ELF-1 (cell line): ENCODE results near the gene ZNF844.
"Not testable (repeated sequence)": the region's sequence is repeated elsewhere in the genome, so short reads cannot be mapped to it uniquely, and the experiment has no call there.

Experiments
- DNase-seq: peaks from one replicate; pipeline ENCODE4 v3.0.0-alpha.2; 2016; ENCODE audit warnings: low read depth, low spot score

Gene ZNF844

DNA sequence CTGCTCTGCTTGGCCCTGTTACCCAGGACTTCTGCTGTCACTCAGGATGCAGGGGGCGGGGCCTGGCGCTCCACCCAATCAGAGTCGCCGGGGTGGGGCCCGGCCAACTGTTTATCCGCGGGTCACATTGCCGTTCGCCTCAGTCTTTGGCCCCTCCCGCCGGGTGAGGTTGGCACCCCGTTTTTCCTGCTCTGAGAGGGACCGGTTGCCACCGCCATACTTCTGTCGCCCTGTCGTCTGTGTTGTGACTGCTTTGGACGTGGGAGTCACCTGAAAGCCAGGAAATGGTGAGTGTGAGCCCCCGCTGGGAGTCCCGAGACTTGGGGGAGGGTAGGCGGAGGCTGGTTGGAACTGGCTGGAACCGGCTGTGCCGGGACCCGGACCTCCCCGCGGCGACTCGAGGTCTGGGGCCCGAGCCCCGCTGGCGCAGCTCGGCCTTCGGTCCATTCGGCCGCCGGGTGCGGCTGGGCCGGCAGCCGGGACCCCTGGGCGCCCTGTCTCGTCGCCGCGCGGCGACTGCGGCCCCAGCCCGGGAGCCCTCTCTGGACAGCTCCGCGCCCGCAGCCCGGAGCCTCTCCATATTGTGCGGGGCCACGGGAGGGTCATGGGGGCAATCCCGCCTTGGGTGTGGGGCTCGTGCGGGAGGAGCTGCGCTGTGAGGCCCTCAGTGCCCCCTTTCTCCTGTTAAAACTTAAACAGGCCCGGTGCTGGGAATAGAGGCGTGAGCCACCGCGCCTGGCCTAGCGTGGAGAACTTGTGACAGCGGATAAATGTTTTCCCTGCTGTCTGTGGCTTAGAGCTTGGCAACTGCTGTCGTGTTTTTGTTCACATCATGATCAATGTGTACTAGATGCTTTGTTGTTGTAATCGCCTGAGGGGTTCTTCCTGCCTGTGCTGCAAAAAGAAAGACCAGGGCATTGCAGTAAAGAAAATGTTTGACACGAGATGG is at the start of gene ZNF844:
Gene ZNF844, plus strand, starts transcription at position 142 of the 949 bp plus-strand sequence. Its CDS starts 143 bp downstream, at position 285.
- peak; percentile 86 for DNase-seq

DNA sequence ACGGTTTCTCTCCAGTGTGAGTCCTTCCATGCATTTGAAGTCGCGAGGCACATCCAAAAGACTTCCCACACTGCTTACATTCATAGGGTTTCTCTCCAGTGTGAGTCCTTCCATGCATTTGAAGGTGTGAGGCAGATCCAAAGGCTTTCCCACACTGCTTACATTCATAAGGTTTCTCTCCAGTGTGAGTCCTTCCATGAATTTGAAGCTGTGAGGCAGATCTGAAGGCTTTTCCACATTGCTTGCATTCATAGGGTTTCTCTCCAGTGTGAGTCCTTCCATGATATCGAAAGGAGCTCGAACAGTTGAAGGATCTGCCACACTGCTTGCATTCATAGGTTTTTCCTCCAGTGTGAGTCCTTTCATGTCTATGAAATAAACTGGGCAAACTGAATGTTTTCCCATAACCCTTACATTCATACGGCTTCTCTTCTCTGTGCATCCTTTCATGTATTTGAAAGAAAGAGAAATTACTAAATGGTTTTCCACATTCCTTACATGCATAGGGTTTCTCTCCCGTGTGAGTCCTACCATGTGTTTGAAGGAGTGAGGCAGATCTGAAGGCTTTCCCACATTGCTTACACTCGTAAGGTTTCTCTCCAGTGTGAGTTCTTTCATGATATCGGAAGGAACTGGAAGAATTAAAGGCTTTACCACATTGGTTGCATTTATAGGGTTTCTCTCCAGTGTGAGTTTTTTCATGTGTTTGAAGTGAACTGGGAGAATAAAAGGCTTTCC is 49.3 kb upstream of the ZNF844 start:
- no peak for DNase-seq

DNA sequence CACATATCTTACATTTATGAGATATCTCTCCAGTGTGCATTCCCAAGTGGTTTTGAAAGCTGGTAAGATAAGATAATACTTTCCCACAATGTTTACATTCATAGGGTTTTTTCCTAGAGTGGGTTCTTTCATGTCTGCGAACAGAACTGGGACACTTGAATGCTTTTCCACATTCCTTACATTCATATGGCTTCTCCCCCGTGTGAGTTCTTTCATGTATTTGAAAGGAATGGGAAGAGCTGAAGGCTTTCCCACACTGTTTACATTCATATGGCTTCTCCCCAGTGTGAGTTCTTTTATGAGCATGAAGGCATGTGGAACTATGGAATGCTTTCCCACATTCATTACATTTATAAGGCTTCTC is 48.8 kb upstream of the ZNF844 start:
- no peak for DNase-seq

DNA sequence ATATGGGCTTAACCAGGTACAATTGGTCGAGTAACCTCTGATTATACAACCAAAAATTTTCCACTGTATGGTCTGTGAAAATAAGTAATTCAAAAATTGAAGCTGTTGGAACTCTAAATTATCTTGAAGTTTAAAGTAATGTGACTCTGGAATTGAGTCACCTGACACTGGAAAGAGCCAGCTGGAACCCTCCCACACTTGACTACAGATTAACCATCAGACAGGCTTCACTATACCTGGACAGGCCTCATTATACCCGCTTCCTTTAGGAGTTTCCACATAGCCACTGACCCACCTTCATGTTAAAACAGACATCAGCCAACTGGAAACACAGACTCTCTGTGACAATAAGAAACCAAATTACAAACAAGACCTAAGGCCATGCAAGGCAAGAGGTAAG is 30.3 kb upstream of the ZNF844 start:
- no peak for DNase-seq

DNA sequence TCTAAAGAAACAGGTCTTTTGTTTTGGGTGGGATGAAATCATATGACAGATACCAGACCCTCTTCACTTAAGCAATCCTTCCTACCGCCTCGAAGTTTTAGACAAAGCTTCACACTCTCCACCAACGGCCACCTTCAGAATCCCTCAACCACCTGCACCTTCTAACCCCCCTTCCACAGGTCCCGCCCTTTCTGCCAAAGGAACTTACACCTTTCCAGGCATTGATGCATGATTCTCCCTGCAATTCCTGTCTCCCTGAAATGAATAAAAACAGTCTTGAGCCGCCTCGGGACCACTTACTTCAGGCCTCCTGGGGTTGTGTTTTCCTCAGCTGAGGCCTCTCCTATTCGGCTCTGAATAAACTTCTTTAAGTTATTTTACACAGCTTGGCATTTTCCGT is 29.9 kb upstream of the ZNF844 start:
- DNase-seq, result peak; percentile 24

DNA sequence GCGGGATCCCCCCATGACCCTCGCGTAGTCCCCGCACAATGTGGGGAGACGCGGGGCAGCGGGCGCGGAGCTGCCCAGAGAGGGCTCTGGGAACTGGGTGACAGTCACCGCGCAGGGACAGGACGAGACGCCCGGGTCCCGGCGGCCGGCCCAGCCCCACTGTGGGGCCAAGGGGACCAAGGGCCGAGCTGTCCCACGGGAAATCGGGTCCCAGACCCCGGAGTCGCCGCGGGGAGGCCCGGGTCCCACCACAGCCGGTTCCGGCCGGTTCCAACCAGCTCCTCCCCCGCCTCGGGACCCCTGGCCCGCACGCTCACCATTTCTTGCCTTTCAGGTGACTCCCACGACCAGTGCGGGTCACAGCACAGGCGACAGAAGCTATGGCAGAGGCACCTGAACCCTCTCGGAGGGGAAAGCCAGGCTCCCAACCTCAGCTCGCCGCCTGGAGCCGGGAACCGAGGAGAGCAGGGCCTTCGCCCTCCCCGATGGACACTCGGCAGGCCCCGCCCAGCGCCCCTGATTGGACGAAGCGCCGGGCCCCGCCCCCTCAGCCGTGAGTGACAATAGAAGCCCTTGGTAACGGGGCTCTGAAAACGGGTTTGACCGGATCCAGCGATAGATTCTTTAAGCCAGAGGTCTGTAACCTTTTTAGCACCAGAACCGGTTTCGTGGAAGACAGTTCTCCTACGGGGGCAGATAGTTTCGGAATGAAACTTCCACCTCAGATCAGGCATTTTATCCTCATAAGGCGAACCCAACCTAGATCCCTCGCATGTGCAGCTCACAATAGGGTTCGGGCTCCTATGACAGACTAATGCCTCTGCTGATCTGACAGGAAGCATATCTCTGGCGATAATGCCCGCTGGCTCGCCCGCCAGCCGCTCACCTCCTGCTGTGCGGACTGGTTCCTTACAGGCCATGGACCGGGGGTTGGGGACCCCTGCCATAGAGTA is 29.0 kb upstream of the ZNF844 start, which contains the start of gene ZNF433:
Gene ZNF433, minus strand, starts transcription at position 460 of the 953 bp plus-strand sequence. Its CDS starts 140 bp downstream, at position 320.
- peak; percentile 95 for DNase-seq

DNA sequence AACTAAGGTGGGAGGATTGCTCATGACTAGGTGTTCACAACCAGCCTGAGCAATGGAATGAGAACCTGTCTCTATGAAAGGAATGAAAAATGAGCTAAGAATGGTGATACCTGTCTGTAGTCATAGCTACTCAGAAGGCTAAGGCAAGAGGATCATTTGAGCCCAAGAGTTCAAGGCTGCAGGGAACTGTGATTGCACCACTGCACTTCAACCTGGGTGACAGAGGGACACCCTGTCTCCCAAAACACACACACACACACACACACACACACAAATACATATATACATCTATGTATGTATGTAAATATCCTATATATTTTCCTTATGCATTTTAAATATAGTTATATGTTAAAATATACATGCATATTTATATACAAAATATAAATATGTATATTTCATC is 21.6 kb upstream of the ZNF844 start:
- no peak for DNase-seq

DNA sequence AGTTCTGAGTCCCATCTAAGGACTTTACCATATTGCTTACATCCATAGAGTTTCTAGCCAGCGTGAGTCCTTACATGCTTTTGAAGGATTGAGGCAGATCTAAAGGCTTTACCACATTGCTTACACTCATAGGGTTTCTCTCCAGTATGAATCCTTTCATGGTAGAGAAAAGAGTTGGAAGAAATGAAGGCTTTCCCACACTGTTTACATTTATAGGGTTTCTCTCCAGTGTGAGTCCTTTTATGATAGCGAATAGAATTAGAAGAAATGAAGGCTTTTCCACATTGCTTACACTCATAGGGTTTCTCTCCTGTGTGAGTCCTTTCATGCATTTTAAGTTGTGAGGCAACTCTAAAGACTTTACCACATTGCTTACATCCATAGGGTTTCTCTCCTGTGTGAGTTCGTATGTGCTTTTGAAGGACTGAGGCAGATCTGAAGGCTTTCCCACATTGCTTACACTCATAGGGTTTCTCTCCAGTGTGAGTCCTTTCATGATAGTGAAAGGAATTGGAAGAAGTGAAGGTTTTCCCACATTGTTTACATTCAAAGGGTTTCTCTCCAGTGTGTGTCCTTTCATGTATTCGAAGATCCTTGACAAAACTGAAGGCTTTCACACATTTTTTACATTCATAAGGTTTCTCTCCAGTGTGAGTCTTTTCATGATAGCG is 20.6 kb upstream of the ZNF844 start:
- no peak for DNase-seq

DNA sequence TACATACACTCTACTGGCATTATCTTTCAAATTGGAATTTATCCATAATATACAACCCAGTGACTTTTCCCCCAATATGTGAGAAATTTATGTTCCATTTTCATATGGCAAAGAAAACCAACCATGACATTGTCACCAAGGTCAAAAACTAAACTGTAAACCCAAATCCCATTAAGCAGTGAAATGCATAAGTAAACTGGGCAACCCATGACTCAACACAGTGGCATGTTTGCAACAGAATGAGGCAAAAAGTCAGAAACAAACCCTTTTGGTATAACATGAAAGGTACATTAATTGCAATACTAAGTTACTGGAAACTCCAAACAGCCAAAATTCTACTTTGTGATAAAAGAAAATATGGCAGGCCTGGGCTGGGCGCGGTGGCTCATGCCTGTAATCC is 16.7 kb upstream of the ZNF844 start:
- DNase-seq, result no peak

DNA sequence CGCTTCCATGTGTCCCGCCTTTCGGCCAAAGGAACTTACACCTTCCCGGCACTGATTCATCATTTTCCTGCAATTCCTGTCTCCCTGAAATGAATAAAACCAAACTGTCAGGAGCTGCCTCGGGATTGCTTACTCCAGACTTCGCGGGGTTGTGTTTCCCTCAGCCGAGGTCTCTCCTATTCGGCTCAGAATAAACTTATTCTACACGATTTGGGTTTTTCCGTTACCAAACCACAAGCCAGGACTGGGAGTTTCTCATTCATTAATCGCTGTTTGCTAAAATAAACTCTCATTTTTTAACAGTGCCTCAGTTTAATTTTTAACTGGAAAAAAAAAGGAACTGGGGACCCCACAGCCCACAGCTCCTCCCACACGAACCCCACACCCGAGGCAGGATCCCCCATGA is 12.4 kb upstream of the ZNF844 start:
- peak; percentile 23 for DNase-seq

DNA sequence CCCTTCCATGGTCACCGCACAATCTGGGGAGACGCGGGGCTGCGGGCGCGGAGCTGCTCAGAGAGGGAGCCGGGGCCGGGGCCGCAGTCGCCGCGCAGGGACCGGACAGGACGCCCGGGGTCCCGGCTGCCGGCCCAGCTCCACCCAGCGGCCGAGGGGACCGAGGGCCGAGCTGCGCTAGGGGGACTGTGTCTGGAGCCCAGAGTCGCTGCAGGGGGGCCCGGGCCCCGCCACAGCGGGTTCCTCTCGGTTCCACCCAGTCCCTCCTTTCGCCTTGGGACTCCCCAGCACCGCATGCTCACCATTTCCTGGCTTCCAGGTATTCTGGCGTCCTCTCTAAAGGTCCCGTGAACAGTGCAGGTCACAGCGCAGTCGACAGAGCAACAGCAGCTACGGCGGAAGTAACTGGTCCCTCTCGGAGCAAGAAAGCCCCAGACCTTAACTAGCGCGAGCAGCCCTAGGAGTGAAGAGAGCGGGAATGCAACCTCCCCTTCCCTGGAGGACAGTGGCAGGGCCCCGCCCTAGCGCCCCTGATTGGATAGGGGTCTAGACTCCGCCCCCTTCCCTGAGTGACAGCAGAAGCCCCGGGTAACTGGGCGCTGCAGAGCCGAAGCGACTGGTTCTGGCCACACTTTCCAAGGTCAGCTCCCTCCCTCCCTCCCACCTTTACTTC is 11.9 kb upstream of the ZNF844 start, which contains the start of gene ZNF878:
Gene ZNF878, minus strand, starts transcription at position 465 of the 673 bp plus-strand sequence. Its CDS starts 160 bp downstream, at position 305.
- DNase-seq, result peak; percentile 98

DNA sequence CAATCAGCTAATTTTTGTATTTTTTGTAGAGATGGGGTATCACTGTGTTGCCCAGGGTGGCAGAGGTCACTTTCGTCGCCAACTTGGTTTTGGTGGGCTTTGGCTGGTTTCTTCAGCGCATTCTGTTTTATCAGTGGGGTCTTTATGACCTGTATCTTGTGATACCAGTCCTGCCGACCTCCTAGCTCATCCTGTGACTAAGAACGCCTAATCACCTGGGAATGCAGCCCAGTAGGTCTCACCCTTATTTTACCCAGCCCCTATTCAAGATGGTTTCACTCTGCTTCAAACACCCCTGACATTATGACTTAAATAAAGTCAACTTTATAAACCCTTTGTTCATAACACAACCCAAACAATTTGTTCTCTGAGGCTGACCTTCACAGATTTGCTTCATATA is 8.7 kb upstream of the ZNF844 start:
- no peak for DNase-seq

DNA sequence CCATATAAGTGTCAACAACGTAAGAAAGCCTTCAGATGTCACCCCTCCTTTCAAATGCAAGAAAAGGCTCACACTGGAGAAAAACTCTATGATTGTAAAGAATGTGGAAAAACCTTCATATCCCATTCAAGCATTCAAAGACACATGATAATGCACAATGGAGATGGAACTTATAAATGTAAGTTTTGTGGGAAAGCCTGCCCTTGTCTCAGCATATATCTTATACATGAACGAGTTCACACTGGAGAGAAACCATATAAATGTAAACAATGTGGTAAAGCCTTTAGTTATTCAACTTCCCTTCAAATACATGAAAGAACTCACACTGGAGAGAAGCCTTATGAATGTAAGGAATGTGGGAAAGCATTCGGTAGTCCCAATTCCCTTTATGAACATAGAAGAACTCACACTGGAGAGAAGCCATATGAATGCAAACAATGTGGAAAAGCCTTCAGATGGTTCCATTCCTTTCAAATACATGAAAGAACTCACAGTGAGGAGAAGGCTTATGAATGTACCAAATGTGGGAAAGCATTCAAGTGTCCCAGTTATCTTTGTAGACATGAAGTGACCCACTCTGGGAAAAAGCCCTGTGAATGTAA is 11.1 kb downstream of the ZNF844 start:
- no peak for DNase-seq

DNA sequence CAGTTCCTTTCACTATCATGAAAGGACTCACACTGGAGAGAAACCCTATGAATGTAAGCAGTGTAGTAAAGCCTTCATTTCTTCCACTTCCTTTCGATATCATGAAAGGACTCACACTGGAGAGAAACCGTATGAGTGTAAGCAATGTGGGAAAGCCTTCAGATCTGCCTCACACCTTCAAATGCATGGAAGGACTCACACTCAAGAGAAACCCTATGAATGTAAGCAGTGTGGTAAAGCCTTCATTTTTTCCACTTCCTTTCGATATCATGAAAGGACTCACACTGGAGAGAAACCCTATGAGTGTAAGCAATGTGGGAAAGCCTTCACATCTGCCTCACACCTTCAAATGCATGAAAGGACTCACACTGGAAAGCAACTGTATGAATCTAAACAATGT is 11.8 kb downstream of the ZNF844 start:
- not testable (repeated sequence) for DNase-seq

DNA sequence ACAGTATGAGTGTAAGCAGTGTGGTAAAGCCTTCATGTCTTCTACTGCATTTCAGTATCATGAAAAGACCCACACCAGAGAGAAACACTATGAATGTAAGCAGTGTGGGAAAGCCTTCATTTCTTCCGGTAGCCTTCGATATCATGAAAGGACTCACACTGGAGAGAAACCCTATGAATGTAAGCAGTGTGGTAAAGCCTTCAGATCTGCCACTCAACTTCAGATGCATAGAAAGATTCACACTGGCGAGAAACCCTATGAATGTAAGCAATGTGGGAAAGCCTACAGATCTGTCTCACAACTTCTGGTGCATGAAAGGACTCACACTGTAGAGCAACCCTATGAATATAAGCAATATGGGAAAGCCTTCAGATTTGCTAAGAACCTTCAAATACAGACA is 12.8 kb downstream of the ZNF844 start:
- DNase-seq, result no peak

DNA sequence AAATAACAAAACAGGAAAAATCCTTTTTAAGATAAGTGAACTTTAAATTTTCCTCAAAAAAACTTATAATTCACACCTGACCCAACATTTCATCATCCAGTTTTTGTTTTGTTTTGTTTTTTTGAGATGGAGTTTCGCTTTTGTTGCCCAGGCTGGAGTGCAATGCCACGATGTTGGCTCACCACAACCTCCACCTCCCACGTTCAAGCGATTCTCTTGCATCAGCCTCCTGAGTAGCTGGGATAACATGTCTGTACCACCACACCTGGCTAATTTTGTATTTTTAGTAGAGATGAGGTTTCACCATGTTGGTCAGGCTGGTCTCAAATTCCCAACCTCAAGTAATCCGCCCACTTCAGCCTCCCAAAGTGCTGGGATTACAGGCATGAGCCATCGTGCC is 18.8 kb downstream of the ZNF844 start:
- not testable (repeated sequence) for DNase-seq

DNA sequence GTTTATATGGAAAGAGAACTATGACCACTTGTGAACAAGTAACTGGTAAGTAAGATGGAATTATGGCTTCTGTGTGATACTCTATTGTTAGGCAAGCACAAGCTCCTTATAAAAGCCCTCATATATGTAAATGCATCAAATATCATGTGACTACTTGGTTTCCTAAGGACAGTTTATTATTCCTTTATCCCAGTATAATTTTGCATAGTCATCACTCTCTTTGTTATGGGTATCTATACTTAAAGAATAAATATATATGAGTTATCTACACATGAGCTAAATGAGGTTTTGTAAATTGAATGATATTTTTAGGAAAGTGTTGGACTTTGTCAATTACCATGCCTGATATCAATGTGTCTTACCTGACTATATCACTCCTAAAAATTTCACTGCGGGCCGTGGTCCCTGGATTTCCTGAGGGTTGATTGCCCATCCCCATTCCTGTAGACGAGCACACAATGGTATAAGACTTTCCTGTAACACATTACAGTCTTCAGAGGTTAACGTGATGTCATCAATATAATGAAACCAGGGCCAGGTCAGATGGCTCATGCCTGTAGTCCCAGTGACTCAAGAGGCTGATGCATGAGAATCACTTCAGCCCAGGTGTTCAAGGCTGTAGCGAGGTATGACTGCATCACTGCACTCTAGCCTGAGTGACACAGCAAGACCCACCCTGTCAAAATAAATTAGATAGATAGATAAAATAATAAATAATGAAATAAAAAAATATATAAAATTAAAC is 20.7 kb downstream of the ZNF844 start:
- DNase-seq, result no peak

DNA sequence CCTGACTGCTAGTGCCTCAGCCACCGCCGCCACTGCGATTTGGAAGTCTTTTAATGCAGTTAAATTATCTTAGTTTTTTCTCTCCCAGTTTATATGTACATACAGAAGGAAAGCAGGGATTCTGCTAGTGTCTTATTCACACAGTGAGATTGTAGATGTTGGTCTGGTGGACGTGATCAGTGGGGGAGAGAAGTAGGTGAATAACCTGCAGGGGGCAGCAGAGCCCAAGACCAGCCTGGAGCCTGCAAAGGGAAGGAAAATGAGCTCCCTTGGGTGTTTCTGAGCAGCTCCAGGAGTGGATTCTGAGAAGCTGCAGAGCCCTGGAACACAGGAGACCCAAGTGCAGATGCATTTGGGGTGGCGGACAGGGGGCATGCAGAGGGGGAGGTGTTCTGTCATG is 26.3 kb downstream of the ZNF844 start:
- DNase-seq, result peak; percentile 67
